ENCODE measurements around the gene PHETA1. TPM values are rescaled to one million over a fixed set of nuclear protein-coding genes. Genes with fewer than 3 reads are reported as not detected.

The PHETA1 gene
- total RNA-seq, 1 donor from 2014 or later, result 18.2 TPM

- H3K27me3 Mint-ChIP-seq (ENCODE audit: low read depth), result peaks cover 10% of the 10 kb centered on the region
- DNase-seq (ENCODE audit: low spot score in 2 of 2, unreplicated experiment in 2 of 2), result no peak
- no peak for TF ChIP-seq CTCF (IDR thresholded peaks at IDR 0.05; ENCODE audit: unreplicated experiment)
- H3K36me3 Mint-ChIP-seq, result no peaks in the 10 kb centered on the region
- no peaks in the 10 kb centered on the region for H3K9me3 Mint-ChIP-seq
- H3K27ac Mint-ChIP-seq, result no peak overlapping the region
- H3K4me1 Mint-ChIP-seq, result peaks cover 5% of the 10 kb centered on the region
- H3K4me3 Mint-ChIP-seq, result no peak overlapping the region
Measured at GRCh38 chr12:111394480-111394879, 25.6 kb upstream of the PHETA1 start.

GRCh38 chr12:111393700-111394300, 24.9 kb upstream of the PHETA1 start:
- Mint-ChIP-seq H3K4me3 (no peak overlapping the region), H3K27ac (no peak overlapping the region), H3K36me3 (no peaks in the 10 kb centered on the region), H3K27me3 (ENCODE audit: low read depth) (peaks cover 12% of the 10 kb centered on the region), H3K4me1 (peaks cover 5% of the 10 kb centered on the region), H3K9me3 (no peaks in the 10 kb centered on the region)
- no peak for DNase-seq (ENCODE audit: low spot score in 2 of 2, unreplicated experiment in 2 of 2)
- no peak for TF ChIP-seq CTCF (IDR thresholded peaks at IDR 0.05; ENCODE audit: unreplicated experiment)

GRCh38 chr12:111390910-111391309, 22.0 kb upstream of the PHETA1 start:
- H3K4me3 Mint-ChIP-seq, result no peak overlapping the region
- peaks cover 2% of the 10 kb centered on the region for H3K4me1 Mint-ChIP-seq
- TF ChIP-seq CTCF (IDR thresholded peaks at IDR 0.05; ENCODE audit: unreplicated experiment), result no peak
- DNase-seq (ENCODE audit: low spot score in 2 of 2, unreplicated experiment in 2 of 2), result no peak
- peaks cover 12% of the 10 kb centered on the region for H3K27me3 Mint-ChIP-seq (ENCODE audit: low read depth)
- H3K9me3 Mint-ChIP-seq, result no peaks in the 10 kb centered on the region
- H3K36me3 Mint-ChIP-seq, result no peaks in the 10 kb centered on the region
- no peak overlapping the region for H3K27ac Mint-ChIP-seq

- no peak for DNase-seq (ENCODE audit: low spot score in 2 of 2, unreplicated experiment in 2 of 2)
- Mint-ChIP-seq H3K36me3 (no peaks in the 10 kb centered on the region), H3K27me3 (ENCODE audit: low read depth) (peaks cover 22% of the 10 kb centered on the region), H3K9me3 (no peaks in the 10 kb centered on the region), H3K4me1 (peaks cover 2% of the 10 kb centered on the region), H3K4me3 (no peak overlapping the region), H3K27ac (no peak overlapping the region)
- TF ChIP-seq CTCF (IDR thresholded peaks at IDR 0.05; ENCODE audit: unreplicated experiment), result no peak
Measured at GRCh38 chr12:111389635-111390034, 20.7 kb upstream of the PHETA1 start.

- H3K4me3 Mint-ChIP-seq, result no peak overlapping the region
- H3K4me1 Mint-ChIP-seq, result no peaks in the 10 kb centered on the region
- TF ChIP-seq CTCF (IDR thresholded peaks at IDR 0.05; ENCODE audit: unreplicated experiment), result no peak
- H3K27ac Mint-ChIP-seq, result no peak overlapping the region
- no peaks in the 10 kb centered on the region for H3K9me3 Mint-ChIP-seq
- peaks cover 24% of the 10 kb centered on the region for H3K27me3 Mint-ChIP-seq (ENCODE audit: low read depth)
- DNase-seq (ENCODE audit: low spot score in 2 of 2, unreplicated experiment in 2 of 2), result no peak
- H3K36me3 Mint-ChIP-seq, result no peaks in the 10 kb centered on the region
Measured at GRCh38 chr12:111387747-111388323, 18.9 kb upstream of the PHETA1 start.

Measured in mesothelial cell of epicardium (in vitro differentiated cells).